OCI-LY7 (cell line): ENCODE results near the gene CDH23.

Experiments used
- EZH2phosphoT487 ChIP-seq: fragments of 200-600 bp; sonication (generic); IDR thresholded peaks from 2 replicates; pipeline ENCODE4 v1.6.1; 2018; ENCODE audit warnings: low read depth, borderline replicate concordance, mild to moderate bottlenecking, mixed run types, antibody characterized with exemption, low read length, moderate library complexity, mixed read lengths
- TF ChIP-seq, protein P1 (sequence below): fragments of 200-600 bp; sonication (generic); conservative IDR thresholded peaks from 2 replicates; pipeline ENCODE4 v1.5.1; 2014; ENCODE audit warnings: mild to moderate bottlenecking, antibody characterized with exemption, low read length, moderate library complexity, mixed read lengths

DNA sequence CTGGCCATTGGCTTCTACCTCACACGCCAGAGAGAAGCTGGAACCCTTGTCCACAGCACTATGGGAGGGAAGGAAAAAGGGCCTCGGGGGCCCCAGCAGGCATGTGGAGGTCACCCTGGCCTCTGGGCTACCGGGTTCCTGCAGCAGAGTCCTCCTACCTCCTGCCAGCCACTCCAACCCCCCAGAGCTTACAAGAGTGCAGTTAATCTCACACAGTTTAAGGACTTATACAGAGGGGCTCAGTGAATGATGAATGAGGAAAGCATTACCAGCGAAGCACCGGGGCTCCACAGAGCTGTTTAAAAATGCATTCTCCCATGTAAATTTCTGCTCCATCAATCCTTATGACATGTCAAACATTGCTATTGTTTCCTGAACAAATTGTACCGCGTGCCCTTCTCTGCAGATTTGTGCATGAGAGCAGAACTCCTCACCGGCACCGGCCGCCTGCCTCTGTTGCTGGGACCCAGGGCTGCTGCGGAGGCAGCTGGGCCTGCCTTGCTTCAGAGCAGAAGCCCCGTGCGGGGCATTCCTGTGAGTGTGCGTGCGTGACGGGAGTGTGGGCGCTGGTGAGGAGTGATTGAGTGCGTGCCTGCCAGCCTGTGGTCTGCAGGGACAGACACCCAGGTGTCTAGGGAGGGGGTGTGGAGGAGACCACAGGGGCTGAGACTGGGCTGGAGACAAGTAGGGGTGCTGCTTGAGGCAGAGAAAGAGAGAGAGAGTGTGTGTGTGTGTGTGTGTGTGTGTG lies 270.1 kb downstream of the CDH23 start:
- TF ChIP-seq, protein P1, sequence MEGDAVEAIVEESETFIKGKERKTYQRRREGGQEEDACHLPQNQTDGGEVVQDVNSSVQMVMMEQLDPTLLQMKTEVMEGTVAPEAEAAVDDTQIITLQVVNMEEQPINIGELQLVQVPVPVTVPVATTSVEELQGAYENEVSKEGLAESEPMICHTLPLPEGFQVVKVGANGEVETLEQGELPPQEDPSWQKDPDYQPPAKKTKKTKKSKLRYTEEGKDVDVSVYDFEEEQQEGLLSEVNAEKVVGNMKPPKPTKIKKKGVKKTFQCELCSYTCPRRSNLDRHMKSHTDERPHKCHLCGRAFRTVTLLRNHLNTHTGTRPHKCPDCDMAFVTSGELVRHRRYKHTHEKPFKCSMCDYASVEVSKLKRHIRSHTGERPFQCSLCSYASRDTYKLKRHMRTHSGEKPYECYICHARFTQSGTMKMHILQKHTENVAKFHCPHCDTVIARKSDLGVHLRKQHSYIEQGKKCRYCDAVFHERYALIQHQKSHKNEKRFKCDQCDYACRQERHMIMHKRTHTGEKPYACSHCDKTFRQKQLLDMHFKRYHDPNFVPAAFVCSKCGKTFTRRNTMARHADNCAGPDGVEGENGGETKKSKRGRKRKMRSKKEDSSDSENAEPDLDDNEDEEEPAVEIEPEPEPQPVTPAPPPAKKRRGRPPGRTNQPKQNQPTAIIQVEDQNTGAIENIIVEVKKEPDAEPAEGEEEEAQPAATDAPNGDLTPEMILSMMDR, result no peak
- TF ChIP-seq EZH2phosphoT487, result no peak
